Neural cell (in vitro differentiated cells): Measurements from ENCODE around the gene ATP7B. TPM values are rescaled to one million over a fixed set of nuclear protein-coding genes. Genes with fewer than 3 reads are reported as not detected.

ENCODE experiments used
- H2AFZ ChIP-seq: fragments of 200-600, 300-800 bp; sonication (generic), shearing (Covaris generic); 2 replicates; pipeline ENCODE4 v1.6.0; 2014; ENCODE audit warnings: low read depth, mild to moderate bottlenecking, antibody characterized with exemption, low read length, moderate library complexity
- H3F3A ChIP-seq: fragments of 200-600 bp; shearing (Covaris generic); 2 replicates; pipeline ENCODE4 v1.6.1; 2016; ENCODE audit warnings: mild to moderate bottlenecking, moderate library complexity, mixed read lengths, antibody characterized with exemption, low read length; ENCODE audit not compliant: insufficient read depth, poor library complexity, severe bottlenecking
- H3K27ac ChIP-seq: fragments of 200-600, 300-800 bp; sonication (generic), shearing (Covaris generic); 2 replicates; pipeline ENCODE4 v1.5.1; 2014; ENCODE audit warnings: mild to moderate bottlenecking, low read length, moderate library complexity
- H3K27me3 ChIP-seq: fragments of 300-800, 200-600 bp; sonication (generic), shearing (Covaris generic); 2 replicates; pipeline ENCODE4 v1.6.0; 2014; ENCODE audit warnings: mild to moderate bottlenecking, low read depth, low read length, moderate library complexity; ENCODE audit not compliant: insufficient read depth
- H3K36me3 ChIP-seq: fragments of 300-800, 200-600 bp; sonication (generic), shearing (Covaris generic); 2 replicates; pipeline ENCODE4 v1.5.1; 2014; ENCODE audit warnings: mild to moderate bottlenecking, antibody characterized with exemption, low read length, moderate library complexity; ENCODE audit not compliant: insufficient read depth
- H3K4me2 ChIP-seq: fragments of 300-800, 200-600 bp; sonication (generic), shearing (Covaris generic); 2 replicates; pipeline ENCODE4 v1.6.0; 2014; ENCODE audit warnings: mild to moderate bottlenecking, low read length
- H3K4me3 ChIP-seq: fragments of 300-800, 200-600 bp; sonication (generic), shearing (Covaris generic); 2 replicates; pipeline ENCODE4 v1.5.1; 2014; ENCODE audit warnings: mild to moderate bottlenecking, low read length, moderate library complexity
- H3K79me2 ChIP-seq: fragments of 200-600 bp; shearing (Covaris generic); replicated peaks from 2 replicates; pipeline ENCODE4 v1.6.0; 2014; ENCODE audit warnings: mild to moderate bottlenecking, low read length, moderate library complexity; ENCODE audit not compliant: insufficient read depth
- H3K9ac ChIP-seq: fragments of 300-800, 200-600 bp; sonication (generic), shearing (Covaris generic); 2 replicates; pipeline ENCODE4 v1.6.1; 2016; ENCODE audit warnings: mild to moderate bottlenecking, low read length, mixed read lengths
- H3K9me2 ChIP-seq: fragments of 200-600 bp; shearing (Covaris generic); 2 replicates; pipeline ENCODE4 v1.6.1; 2016; ENCODE audit warnings: mild to moderate bottlenecking, low read length, mixed read lengths; ENCODE audit not compliant: insufficient read depth
- H3K9me3 ChIP-seq: fragments of 200-600, 300-800 bp; sonication (generic), shearing (Covaris generic); 2 replicates; pipeline ENCODE4 v1.6.1; 2016; ENCODE audit warnings: mild to moderate bottlenecking, mixed run types, low read length, moderate library complexity, mixed read lengths
- H4K20me1 ChIP-seq: fragments of 200-600 bp; shearing (Covaris generic); 2 replicates; pipeline ENCODE4 v1.6.1; 2016; ENCODE audit warnings: mild to moderate bottlenecking, mixed run types; ENCODE audit not compliant: insufficient read depth
- EZH2 ChIP-seq: fragments of 200-600, 300-800 bp; shearing (Covaris generic), sonication (generic); IDR thresholded peaks from 2 replicates; pipeline ENCODE4 v1.6.1; 2014; ENCODE audit warnings: antibody characterized with exemption, low read length, borderline replicate concordance, mild to moderate bottlenecking; ENCODE audit not compliant: insufficient read depth, poor library complexity, severe bottlenecking
- MXI1 ChIP-seq: fragments of 450-650 bp; conservative IDR thresholded peaks from 2 replicates; pipeline ENCODE4 v1.6.1; 2014; ENCODE audit warnings: antibody characterized with exemption, mild to moderate bottlenecking; ENCODE audit not compliant: poor library complexity, severe bottlenecking
- POLR2AphosphoS5 ChIP-seq: IDR thresholded peaks from 2 replicates; pipeline ENCODE4 v1.6.1; 2012
- RAD21 ChIP-seq: fragments of 450-650 bp; conservative IDR thresholded peaks from 2 replicates; pipeline ENCODE4 v1.6.1; 2014; ENCODE audit warnings: antibody characterized with exemption, mild to moderate bottlenecking, moderate library complexity
- REST ChIP-seq: IDR thresholded peaks from 2 replicates; pipeline ENCODE4 v1.6.1; 2012; ENCODE audit warnings: borderline replicate concordance
- polyA plus RNA-seq: library from polyadenylated mRNA; depleted of rRNA; stranded (reverse); fragments of >200 nt; gene quantifications from 2 replicates; pipeline ENCODE4 v1.2.3, GENCODE V29; 2014
- TF ChIP-seq, protein P1 (sequence below): fragments of 450-650 bp; IDR thresholded peaks from 2 replicates; pipeline ENCODE4 v1.5.1; 2014; ENCODE audit warnings: antibody characterized with exemption, mild to moderate bottlenecking, moderate library complexity; ENCODE audit not compliant: poor library complexity, severe bottlenecking

Gene ATP7B
- polyA plus RNA-seq, 1 donor from 2014 or later = 6.3 TPM

- Histone ChIP-seq H3K27me3 (no peaks in the 10 kb centered on the region), H3K9ac (no peak overlapping the region), H3K4me3 (no peak overlapping the region), H3K79me2 (no peaks in the 10 kb centered on the region), H3K36me3 (no peaks in the 10 kb centered on the region), H3F3A (no peaks in the 10 kb centered on the region), H4K20me1 (no peaks in the 10 kb centered on the region), H3K4me2 (no peak overlapping the region), H2AFZ (no peak overlapping the region), H3K9me3 (no peaks in the 10 kb centered on the region), H3K27ac (no peak overlapping the region), H3K9me2 (no peaks in the 10 kb centered on the region)
- TF ChIP-seq, protein P1, sequence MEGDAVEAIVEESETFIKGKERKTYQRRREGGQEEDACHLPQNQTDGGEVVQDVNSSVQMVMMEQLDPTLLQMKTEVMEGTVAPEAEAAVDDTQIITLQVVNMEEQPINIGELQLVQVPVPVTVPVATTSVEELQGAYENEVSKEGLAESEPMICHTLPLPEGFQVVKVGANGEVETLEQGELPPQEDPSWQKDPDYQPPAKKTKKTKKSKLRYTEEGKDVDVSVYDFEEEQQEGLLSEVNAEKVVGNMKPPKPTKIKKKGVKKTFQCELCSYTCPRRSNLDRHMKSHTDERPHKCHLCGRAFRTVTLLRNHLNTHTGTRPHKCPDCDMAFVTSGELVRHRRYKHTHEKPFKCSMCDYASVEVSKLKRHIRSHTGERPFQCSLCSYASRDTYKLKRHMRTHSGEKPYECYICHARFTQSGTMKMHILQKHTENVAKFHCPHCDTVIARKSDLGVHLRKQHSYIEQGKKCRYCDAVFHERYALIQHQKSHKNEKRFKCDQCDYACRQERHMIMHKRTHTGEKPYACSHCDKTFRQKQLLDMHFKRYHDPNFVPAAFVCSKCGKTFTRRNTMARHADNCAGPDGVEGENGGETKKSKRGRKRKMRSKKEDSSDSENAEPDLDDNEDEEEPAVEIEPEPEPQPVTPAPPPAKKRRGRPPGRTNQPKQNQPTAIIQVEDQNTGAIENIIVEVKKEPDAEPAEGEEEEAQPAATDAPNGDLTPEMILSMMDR = no peak
- TF ChIP-seq EZH2 (no peak), MXI1 (no peak), RAD21 (no peak), REST (no peak)
Measured at GRCh38 chr13:51922771-51923480, 88.3 kb downstream of the ATP7B start.

GRCh38 chr13:51921790-51922740 lies 89.2 kb downstream of the ATP7B start:
- H2AFZ ChIP-seq = no peak overlapping the region
- H3K9me3 ChIP-seq = no peaks in the 10 kb centered on the region
- no peaks in the 10 kb centered on the region for H3K9me2 ChIP-seq
- no peaks in the 10 kb centered on the region for H3K27me3 ChIP-seq
- no peak overlapping the region for H3K27ac ChIP-seq
- H3K4me3 ChIP-seq = no peak overlapping the region
- TF ChIP-seq, protein P1 = no peak
- no peak for TF ChIP-seq POLR2AphosphoS5
- no peak overlapping the region for H3K4me2 ChIP-seq
- no peaks in the 10 kb centered on the region for H4K20me1 ChIP-seq
- no peaks in the 10 kb centered on the region for H3K79me2 ChIP-seq
- no peaks in the 10 kb centered on the region for H3K36me3 ChIP-seq
- H3F3A ChIP-seq = no peaks in the 10 kb centered on the region
- no peak overlapping the region for H3K9ac ChIP-seq
